A549 treated with AZD9567 at 1 μM for 4 hours (cell line): ENCODE results near the gene KRTAP10-2. TPM values are rescaled to one million over a fixed set of nuclear protein-coding genes. Genes with fewer than 3 reads are reported as not detected.

Source experiments
- total RNA-seq: library from RNA; stranded (reverse); fragments of 200-300 nt; extraction: Qiagen RNA extraction; gene quantifications from 5 replicates; pipeline ENCODE4 v1.2.3, GENCODE V29; 2022; ENCODE audit not compliant: insufficient read depth

Gene KRTAP10-2, protein sequence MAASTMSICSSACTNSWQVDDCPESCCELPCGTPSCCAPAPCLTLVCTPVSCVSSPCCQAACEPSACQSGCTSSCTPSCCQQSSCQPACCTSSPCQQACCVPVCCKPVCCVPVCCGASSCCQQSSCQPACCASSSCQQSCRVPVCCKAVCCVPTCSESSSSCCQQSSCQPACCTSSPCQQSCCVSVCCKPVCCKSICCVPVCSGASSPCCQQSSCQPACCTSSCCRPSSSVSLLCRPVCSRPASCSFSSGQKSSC
- not detected in 5 replicates for total RNA-seq

GRCh38 chr21:44551340-44551961 is at the start of gene KRTAP10-2:
Gene KRTAP10-2, minus strand, starts transcription at chr21:44551505. Its CDS starts 47 bp downstream, at chr21:44551458.

GRCh38 chr21:44600118-44600978 is 49.0 kb upstream of the KRTAP10-2 start, which contains the start of gene KRTAP10-7:
Gene KRTAP10-7, plus strand, starts transcription at chr21:44600597. Its CDS starts 25 bp downstream, at chr21:44600622.

DNA sequence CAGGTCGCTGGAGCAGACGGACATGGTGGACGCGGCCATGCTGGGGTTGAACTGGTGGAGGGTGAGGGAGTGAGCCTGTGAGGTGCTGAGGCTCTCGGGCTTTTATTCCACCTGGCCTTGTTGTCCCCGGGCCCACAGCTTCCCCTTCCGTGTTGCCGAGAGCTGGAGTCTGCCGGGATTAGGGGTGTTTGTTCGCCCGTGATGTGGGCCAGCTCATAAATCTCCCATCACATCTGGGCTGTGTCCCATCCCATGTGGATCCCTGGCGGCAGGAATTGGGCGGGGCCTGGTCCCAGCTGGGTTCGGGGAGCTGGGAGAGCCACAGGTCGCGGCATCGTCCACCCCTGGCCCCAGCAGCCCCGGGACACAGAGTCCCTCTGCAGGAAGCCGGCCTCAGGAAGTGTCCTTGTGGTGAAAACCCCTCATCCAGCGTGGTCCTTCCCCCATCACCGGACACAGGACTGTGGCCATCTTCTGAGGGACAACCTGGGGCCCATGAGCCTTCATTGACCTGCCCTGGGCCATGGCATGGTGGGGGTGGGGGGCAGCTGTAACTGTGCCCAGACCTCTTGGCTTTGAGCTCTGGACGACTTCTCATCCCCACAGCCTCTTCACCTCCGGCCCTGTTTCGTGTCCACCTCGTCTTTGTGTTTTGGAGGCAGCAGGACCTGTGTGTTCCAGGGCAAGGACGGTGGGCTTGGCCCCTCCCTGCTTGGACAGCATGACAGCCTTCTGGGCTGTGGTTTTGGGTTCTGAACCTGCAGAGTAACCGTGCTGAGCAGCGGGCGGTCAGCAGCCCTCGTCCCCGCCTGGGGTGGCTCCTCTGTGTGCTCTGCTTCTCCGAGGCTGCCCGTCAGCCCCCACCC is 41.4 kb upstream of the KRTAP10-2 start, which contains the start of gene KRTAP10-6:
KRTAP10-6 (minus strand) TSS at position 60 of the 866 bp plus-strand sequence; CDS start at position 39, 21 bp downstream.

GRCh38 chr21:44580231-44580821 is 29.0 kb upstream of the KRTAP10-2 start, which contains the start of gene KRTAP10-5:
Gene KRTAP10-5, minus strand, starts transcription at chr21:44580604. Its CDS starts 26 bp downstream, at chr21:44580578.

DNA sequence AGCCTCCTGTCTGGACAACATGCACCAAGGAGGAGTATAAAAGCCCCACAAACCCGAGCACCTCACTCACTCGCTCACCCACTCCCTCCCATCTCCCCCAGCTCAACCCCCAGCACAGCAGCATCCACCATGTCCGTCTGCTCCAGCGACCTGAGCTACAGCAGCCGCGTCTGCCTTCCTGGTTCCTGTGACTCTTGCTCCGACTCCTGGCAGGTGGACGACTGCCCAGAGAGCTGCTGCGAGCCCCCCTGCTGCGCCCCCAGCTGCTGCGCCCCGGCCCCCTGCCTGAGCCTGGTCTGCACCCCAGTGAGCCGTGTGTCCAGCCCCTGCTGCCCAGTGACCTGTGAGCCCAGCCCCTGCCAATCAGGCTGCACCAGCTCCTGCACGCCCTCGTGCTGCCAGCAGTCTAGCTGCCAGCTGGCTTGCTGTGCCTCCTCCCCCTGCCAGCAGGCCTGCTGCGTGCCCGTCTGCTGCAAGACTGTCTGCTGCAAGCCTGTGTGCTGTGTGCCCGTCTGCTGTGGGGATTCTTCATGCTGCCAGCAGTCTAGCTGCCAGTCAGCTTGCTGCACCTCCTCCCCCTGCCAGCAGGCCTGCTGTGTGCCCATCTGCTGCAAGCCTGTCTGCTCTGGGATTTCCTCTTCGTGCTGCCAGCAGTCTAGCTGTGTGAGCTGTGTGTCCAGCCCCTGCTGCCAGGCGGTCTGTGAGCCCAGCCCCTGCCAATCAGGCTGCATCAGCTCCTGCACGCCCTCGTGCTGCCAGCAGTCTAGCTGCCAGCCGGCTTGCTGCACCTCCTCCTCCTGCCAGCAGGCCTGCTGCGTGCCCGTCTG is 22.5 kb upstream of the KRTAP10-2 start, which contains the start of gene KRTAP10-4:
KRTAP10-4 (plus strand) TSS at position 100 of the 827 bp plus-strand sequence; CDS start at position 130, 30 bp downstream.

GRCh38 chr21:44558695-44559094 is 7.4 kb upstream of the KRTAP10-2 start, which contains the start of gene KRTAP10-3:
Gene KRTAP10-3, minus strand, starts transcription at chr21:44558795. Its CDS starts 80 bp downstream, at chr21:44558715.

DNA sequence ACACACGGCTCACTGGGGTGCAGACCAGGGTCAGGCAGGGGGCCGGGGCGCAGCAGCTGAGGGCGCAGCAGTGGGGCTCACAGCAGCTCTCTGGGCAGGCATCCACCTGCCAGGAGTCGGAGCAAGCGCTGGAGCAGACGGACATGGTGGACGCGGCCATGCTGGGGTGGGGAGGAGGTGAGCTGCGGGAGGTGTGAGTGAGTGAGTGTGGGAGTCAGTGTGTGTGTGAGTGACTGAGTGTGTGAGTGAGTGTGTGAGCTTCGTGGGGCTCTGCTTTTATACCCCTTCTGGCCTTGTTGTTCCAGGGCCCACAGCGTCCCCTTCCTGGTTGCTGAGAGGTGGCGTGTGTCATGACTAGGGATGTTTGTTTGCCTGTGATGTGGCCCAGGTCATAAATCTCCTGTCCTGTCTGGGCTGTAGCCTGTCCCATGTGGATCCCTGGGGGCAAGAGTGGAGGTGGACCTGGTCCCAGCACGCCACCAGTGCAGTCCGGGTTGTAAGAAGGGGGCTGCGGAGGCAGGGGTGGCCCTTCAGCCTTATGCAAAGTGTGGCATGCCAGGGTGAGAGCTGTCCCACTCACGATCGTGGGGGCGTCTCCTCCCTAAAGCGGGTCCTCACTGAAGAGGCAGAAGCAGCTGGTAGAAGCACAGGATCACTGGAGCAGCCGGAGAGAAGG is 11.2 kb downstream of the KRTAP10-2 start, which contains the start of gene KRTAP10-1:
KRTAP10-1 (minus strand) TSS at position 205 of the 676 bp plus-strand sequence; CDS start at position 160, 45 bp downstream.

Other genes with a start within 250 kb of the KRTAP10-2 start
- 4.7 to 11.8 TPM (median 9.1 TPM) in 5 replicates for gene CFAP410, start 212.1 kb downstream of the KRTAP10-2 start, total RNA-seq
- 7.2 to 9.5 TPM (median 7.9 TPM) in 5 replicates for gene TRPM2, start 197.9 kb downstream of the KRTAP10-2 start, total RNA-seq
- gene LRRC3, start 96.0 kb downstream of the KRTAP10-2 start, total RNA-seq, result 1.6 to 2.8 TPM (median 2.4 TPM) in 5 replicates
- not detected in 5 replicates for gene KRTAP10-1, start 11.3 kb downstream of the KRTAP10-2 start, total RNA-seq
- not detected in 5 replicates for gene KRTAP10-3, start 7.3 kb upstream of the KRTAP10-2 start, total RNA-seq
- gene KRTAP10-4, start 22.2 kb upstream of the KRTAP10-2 start, total RNA-seq, result not detected in 5 replicates
- gene KRTAP10-5, start 29.1 kb upstream of the KRTAP10-2 start, total RNA-seq, result not detected in 5 replicates
- gene KRTAP10-6, start 41.0 kb upstream of the KRTAP10-2 start, total RNA-seq, result not detected in 5 replicates
- not detected in 5 replicates for gene KRTAP10-7, start 49.1 kb upstream of the KRTAP10-2 start, total RNA-seq
- gene KRTAP10-8, start 60.6 kb upstream of the KRTAP10-2 start, total RNA-seq, result not detected in 5 replicates
- gene KRTAP10-9, start 75.6 kb upstream of the KRTAP10-2 start, total RNA-seq, result not detected in 5 replicates
- gene KRTAP10-10, start 85.9 kb upstream of the KRTAP10-2 start, total RNA-seq, result not detected in 5 replicates
- not detected in 5 replicates for gene KRTAP10-11, start 94.9 kb upstream of the KRTAP10-2 start, total RNA-seq
- not detected in 5 replicates for gene KRTAP12-4, start 103.2 kb upstream of the KRTAP10-2 start, total RNA-seq
- gene KRTAP12-3, start 106.4 kb upstream of the KRTAP10-2 start, total RNA-seq, result not detected in 5 replicates
- gene KRTAP12-2, start 115.4 kb upstream of the KRTAP10-2 start, total RNA-seq, result not detected in 5 replicates
- gene KRTAP12-1, start 130.7 kb upstream of the KRTAP10-2 start, total RNA-seq, result not detected in 5 replicates
- gene KRTAP10-12, start 145.7 kb upstream of the KRTAP10-2 start, total RNA-seq, result not detected in 5 replicates
- gene TSPEAR, start 160.1 kb upstream of the KRTAP10-2 start, total RNA-seq, result 0.02 TPM in 1 of 5 replicates, not detected in the others